GM20000 (cell line): ENCODE results near the gene KYAT1.

Source experiments
- DNase-seq: peaks from one replicate; pipeline ENCODE4 v3.0.0; 2012; ENCODE audit warnings: low spot score
- TF ChIP-seq, protein P1 (sequence below): IDR thresholded peaks from 2 replicates; pipeline ENCODE4 v1.5.1; 2012; ENCODE audit warnings: mild to moderate bottlenecking, control low read depth; ENCODE audit errors: extremely low read depth, missing control alignments

The KYAT1 gene

DNA sequence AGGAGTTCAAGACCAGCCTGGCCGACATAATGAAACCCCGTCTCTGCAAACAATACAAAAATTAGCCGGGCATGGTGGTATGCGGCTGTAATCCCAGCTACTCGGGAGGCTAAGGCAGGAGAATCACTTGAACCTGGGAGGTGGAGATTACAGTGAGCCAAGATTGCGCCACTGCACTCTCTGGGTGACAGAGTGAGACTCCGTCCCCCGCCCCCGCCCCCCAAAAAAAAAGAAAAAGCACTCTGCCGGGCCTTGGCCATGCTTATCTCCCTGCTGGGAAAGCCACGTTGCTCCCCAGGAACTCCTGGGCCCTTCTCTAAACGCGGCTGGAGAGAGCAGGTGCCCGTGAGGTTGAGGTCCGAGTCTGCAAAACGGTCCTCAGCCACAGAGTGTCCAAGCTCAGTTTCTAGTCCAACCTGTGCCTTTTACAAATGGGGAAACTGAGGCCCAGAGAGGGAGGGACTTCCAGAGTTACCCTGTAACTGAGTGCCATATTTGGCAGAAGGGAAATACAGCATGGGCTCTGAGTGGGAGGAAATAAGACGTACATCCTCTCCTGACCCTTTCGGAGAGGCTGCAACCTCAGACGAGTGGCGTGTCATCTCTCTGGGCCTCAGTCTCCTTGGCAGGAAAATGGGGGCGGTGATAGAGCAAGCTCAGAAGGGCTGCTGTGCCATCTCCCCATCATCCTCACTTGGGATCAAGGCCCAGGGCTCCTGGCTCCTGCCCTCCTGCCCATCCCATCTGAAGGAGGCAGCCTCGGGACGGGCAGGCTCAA lies 32.4 kb upstream of the KYAT1 start:
- TF ChIP-seq, protein P1, sequence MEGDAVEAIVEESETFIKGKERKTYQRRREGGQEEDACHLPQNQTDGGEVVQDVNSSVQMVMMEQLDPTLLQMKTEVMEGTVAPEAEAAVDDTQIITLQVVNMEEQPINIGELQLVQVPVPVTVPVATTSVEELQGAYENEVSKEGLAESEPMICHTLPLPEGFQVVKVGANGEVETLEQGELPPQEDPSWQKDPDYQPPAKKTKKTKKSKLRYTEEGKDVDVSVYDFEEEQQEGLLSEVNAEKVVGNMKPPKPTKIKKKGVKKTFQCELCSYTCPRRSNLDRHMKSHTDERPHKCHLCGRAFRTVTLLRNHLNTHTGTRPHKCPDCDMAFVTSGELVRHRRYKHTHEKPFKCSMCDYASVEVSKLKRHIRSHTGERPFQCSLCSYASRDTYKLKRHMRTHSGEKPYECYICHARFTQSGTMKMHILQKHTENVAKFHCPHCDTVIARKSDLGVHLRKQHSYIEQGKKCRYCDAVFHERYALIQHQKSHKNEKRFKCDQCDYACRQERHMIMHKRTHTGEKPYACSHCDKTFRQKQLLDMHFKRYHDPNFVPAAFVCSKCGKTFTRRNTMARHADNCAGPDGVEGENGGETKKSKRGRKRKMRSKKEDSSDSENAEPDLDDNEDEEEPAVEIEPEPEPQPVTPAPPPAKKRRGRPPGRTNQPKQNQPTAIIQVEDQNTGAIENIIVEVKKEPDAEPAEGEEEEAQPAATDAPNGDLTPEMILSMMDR: no peak

DNA sequence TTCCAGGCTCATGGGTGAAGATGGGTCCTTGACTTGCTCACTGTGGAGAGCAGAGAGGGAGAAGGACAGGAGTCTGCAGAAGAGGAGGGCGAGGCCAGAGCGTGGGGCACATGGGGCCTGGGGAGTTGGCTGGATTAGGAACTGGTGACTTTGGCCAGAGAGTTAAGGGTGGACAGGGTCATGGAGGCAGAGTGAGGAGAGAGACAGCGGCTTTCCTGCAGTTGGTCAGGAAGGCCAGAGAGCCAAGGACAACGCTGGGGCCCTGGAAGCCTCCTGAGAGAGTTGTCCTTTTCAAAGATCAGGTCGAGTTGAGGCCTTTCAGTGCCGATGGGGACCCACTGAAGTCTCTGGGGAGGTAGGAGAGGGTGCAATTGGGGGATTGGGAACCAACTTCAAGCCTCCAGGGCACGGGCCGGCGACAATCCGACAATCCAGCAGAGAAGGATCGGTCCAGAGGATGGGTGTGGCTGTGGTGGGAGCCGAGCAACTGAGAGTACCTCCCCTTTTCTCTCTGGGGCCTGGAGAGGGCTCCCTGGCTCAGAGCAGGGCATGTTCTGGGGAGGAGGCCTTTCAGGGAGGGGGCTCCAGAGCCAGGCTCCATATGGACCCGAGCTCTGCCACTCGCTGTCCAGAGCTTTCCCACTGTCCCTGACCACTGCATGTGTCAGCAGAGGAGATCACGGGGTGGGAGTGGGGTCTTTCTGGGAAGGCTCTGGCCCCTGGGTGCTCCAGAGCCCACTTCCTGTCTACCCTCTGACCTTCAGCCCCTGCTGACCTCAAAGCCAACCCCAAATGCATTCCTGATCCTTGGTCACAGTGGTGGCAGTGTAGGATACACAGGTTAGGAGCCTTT lies 31.5 kb upstream of the KYAT1 start:
- TF ChIP-seq, protein P1: no peak
- no peak for DNase-seq

More for the DNA sequence above, 32.4 kb upstream of the KYAT1 start:
- DNase-seq: no peak

DNA sequence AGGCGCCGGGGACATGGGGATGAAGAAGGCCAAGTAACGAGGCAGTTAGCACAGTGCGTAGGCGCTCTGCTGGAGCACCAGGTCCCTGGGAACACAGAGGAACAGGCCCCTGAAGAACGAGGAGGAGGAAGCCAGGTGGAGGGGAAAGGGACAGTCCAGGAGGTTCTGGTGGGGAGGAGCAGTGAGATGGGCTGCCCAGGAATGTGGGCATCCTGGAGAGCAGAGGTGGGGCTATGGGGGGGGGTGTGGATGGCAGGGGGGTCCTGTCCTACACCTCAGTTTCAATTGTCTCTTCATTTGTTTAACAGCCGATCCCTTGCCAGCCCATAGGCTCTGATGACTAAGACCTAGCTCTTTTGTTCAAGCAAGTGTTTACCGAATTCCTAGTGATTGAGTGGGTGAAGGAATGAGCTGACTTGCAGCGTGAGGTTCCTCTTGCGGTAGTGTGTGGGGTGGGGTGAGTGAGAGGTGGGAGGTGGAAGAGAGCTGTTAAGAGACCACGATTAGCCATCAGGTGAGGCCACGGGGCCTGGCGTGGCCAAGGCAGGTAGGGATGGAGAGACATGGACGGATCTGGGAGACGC lies 30.6 kb upstream of the KYAT1 start:
- DNase-seq: no peak
- TF ChIP-seq, protein P1: no peak

DNA sequence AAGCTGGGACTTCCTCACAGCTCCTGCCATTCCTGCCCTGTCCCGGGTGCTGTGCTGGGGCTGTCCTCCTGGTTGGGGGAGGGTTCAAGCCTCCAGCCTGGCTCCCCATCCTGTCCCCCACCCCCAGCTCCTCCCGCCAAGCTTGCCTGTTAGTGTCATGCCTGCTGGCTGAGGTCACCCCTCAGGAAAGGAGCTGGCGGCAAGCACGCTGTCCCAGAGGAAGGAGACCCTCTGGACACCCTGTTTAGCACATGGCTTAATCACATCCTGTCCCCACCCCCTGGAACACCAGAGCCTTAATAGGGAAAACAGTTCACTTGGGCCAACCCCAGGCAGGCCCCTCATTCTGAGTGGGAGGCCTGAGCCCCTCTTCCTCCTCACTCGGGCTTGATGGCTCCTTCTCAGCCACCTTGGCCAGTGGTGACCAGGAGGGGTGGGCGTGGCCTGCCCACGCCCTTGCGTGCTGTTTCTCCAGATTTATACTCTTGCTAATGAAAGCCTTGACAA lies 29.8 kb upstream of the KYAT1 start:
- TF ChIP-seq, protein P1: no peak
- no peak for DNase-seq

DNA sequence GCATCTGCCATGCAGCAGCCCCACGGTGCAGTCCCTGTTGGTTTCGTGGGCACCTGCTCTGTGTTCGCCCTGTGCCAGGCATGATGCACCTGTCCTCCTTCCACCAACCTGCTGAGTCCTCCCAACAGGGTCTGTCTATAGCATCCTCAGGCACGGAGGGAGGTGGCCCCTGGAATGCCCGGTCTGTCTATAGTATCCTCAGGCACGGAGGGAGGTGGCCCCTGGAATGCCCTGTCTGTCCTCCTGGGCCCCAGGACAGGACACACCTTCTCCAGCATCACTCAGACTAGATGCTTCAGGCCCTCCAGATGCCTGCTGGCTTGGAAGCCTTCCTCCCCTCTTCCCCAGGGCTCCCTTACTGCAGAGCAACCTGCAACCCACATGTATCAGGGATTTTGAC lies 29.2 kb upstream of the KYAT1 start:
- DNase-seq: no peak
- TF ChIP-seq, protein P1: no peak

DNA sequence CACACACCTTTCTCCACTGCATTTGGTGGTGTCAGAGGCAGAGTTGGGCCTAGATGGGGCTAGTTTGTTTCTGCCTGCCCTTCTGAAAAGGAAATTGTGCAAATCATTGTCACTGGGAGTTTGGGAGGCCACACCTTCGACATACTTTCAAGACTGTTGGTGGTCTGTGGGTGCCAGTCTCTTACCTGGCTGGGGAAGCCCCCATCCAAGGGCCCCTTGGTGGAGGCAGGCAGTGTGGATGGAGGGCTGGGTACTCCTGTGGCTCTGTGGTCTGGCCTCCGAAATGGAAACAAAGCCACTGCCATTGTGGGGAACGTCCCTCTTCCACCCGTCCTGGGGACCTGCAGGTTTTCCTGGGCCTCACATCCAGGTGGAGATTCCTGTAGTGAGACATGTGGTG lies 28.1 kb upstream of the KYAT1 start:
- no peak for DNase-seq
- TF ChIP-seq, protein P1: no peak

DNA sequence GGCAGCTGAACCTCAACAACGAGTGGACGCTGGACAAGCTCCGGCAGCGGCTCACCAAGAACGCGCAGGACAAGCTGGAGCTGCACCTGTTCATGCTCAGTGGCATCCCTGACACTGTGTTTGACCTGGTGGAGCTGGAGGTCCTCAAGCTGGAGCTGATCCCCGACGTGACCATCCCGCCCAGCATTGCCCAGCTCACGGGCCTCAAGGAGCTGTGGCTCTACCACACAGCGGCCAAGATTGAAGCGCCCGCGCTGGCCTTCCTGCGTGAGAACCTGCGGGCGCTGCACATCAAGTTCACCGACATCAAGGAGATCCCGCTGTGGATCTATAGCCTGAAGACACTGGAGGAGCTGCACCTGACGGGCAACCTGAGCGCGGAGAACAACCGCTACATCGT lies 26.6 kb upstream of the KYAT1 start:
- TF ChIP-seq, protein P1: no peak

More for the DNA sequence above, 26.6 kb upstream of the KYAT1 start:
- DNase-seq: no peak
